ENCODE data around the gene ABHD16A. TPM values are rescaled to one million over a fixed set of nuclear protein-coding genes. Genes with fewer than 3 reads are reported as not detected.

ABHD16A gene
- total and polyA plus RNA-seq, 2 of the 13 experiments (the other 11 are each of a cell fraction or from before 2014, with no cell fraction given): 43.5 to 45.4 TPM

- Histone ChIP-seq H3K79me2 (ENCODE audit: insufficient read depth, low read length) (no peaks in the 10 kb centered on the region), H3K27ac (ENCODE audit: extremely low read length, insufficient read depth, low read length) (no peak overlapping the region), H3K9me3 (ENCODE audit: low read length) (no peaks in the 10 kb centered on the region), H3K4me1 (ENCODE audit: insufficient read depth, low read length) (peaks cover 12% of the 10 kb centered on the region; the same call in 1 of the 2 replicates), H3K4me3 (replicated peaks in 1 of 3; ENCODE audit: insufficient read depth in 1 of 3, low read depth in 2 of 3, low read length in 3 of 3) (no peak overlapping the region), H4K20me1 (ENCODE audit: insufficient read depth, low read length) (no peaks in the 10 kb centered on the region), H3K27me3 (ENCODE audit: control insufficient read depth in 1 of 2, insufficient read depth in 2 of 2, low read length in 2 of 2) (no peaks in the 10 kb centered on the region), H3K4me2 (ENCODE audit: low read depth, low read length) (no peak overlapping the region), H3K36me3 (replicated peaks in 1 of 2; ENCODE audit: control insufficient read depth in 1 of 2, insufficient read depth in 2 of 2, low read length in 2 of 2) (peaks cover 58 to 77% of the 10 kb centered on the region in 2 experiments), H2AFZ (ENCODE audit: low read length) (no peak overlapping the region), H3K9ac (ENCODE audit: insufficient read depth, low read depth, low read length) (no peak overlapping the region)
- in situ Hi-C loops (cut with HindIII; ENCODE audit: extremely low pct_ligation_motif_present, low pct_unique_long_range_greater_than_20kb): no loop called here
- whole genome bisulfite sequencing (ENCODE audit: low lambda C conversion rate): 98% methylated on average over 12 of the region's 12 CpGs
- FAIRE-seq (no peak), ATAC-seq (no peak), DNase-seq (ENCODE audit: low spot score) (no peak)
- intact Hi-C loops (cut with micrococcal nuclease; ENCODE audit: unreplicated experiment): no loop called here
- no peak for TF ChIP-seq ZSCAN21 (CRISPR knock-in tag; IDR thresholded peaks at IDR 0.05; ENCODE audit: borderline replicate concordance)
- no peak for TF ChIP-seq ZNF510 (CRISPR knock-in tag; IDR thresholded peaks at IDR 0.05; ENCODE audit: low read depth)
- TF ChIP-seq HOXA7 (CRISPR knock-in tag; IDR thresholded peaks at IDR 0.05): no peak
- TF ChIP-seq CSRNP1 (CRISPR knock-in tag; IDR thresholded peaks at IDR 0.05): no peak
- no peak for TF ChIP-seq HNF4A (CRISPR knock-in tag; IDR thresholded peaks at IDR 0.05)
- TF ChIP-seq RBM39 (IDR thresholded peaks at IDR 0.05; ENCODE audit: low read depth, low read length, poor library complexity, severe bottlenecking): no peak
- no peak for TF ChIP-seq BCL6 (CRISPR knock-in tag; IDR thresholded peaks at IDR 0.05)
- TF ChIP-seq NFYB (CRISPR knock-in tag; IDR thresholded peaks at IDR 0.05): no peak
- TF ChIP-seq ZNF768 (CRISPR knock-in tag; IDR thresholded peaks at IDR 0.05): no peak
- TF ChIP-seq RAD21 (CRISPR knock-in tag; IDR thresholded peaks at IDR 0.05): no peak
- TF ChIP-seq ZHX2 (IDR thresholded peaks at IDR 0.05; ENCODE audit: low read depth): no peak
- no peak for TF ChIP-seq ZHX2 (CRISPR knock-in tag; IDR thresholded peaks at IDR 0.05; ENCODE audit: borderline replicate concordance)
- TF ChIP-seq GMEB1 (CRISPR knock-in tag; IDR thresholded peaks at IDR 0.05; ENCODE audit: borderline replicate concordance): no peak
- CTCF ChIA-PET (ENCODE audit: low intra/inter-chr PET ratio, low total read pairs): no interaction called here
- POLR2A ChIA-PET: interaction anchor here (1.4 to 4.9 kb wide), 2 partner anchors 11 to 75 kb away, joined by 4 to 22 read pairs; partner anchors contain the start of gene ABHD16A
- BruUV-seq (replicated peaks): no TSS peak
Observed at GRCh38 chr6:31691564-31692108, 11.5 kb downstream of the ABHD16A start.
